Cardiac fibroblast (primary cell): Measurements from ENCODE around the gene GPR183.

ENCODE experiments used
- DNase-seq, 2 donors: peaks; one replicate each; pipeline versions ENCODE4 v3.0.0 to v3.0.0-alpha.2; 2010; ENCODE audit warnings: low read depth in 2 of 2
- H3K4me3 ChIP-seq, 2 donors: replicated peaks in 1 of 2; 1 replicate in 1 of 2; 2 replicates in 1 of 2; pipeline ENCODE4 v1.5.1; 2011; ENCODE audit warnings: low read depth in 2 of 2, low read length in 2 of 2, mild to moderate bottlenecking in 2 of 2, moderate library complexity in 1 of 2
- CTCF ChIP-seq: IDR thresholded peaks from one replicate; pipeline ENCODE4 v1.5.1; 2011; ENCODE audit warnings: low read depth, mild to moderate bottlenecking, low read length, inconsistent platforms

The GPR183 gene

GRCh38 chr13:99303863-99304521, 3.2 kb downstream of the GPR183 start:
- DNase-seq: no peak
- H3K4me3 ChIP-seq: no peak overlapping the region
- no peak for TF ChIP-seq CTCF

GRCh38 chr13:99302637-99303505, 4.3 kb downstream of the GPR183 start:
- no peak for DNase-seq
- TF ChIP-seq CTCF: no peak
- no peak overlapping the region for H3K4me3 ChIP-seq

- no peak for DNase-seq
- TF ChIP-seq CTCF: no peak
- no peak overlapping the region for H3K4me3 ChIP-seq
Observed at GRCh38 chr13:99301913-99302636, 5.1 kb downstream of the GPR183 start.

GRCh38 chr13:99301056-99301838, 6.0 kb downstream of the GPR183 start:
- no peak for TF ChIP-seq CTCF
- DNase-seq: no peak
- H3K4me3 ChIP-seq: no peak overlapping the region

- DNase-seq: no peak
- TF ChIP-seq CTCF: no peak
- no peak overlapping the region for H3K4me3 ChIP-seq
Observed at GRCh38 chr13:99299920-99300341, 7.3 kb downstream of the GPR183 start.

GRCh38 chr13:99299256-99299919, 7.8 kb downstream of the GPR183 start:
- no peak for DNase-seq
- no peak overlapping the region for H3K4me3 ChIP-seq
- no peak for TF ChIP-seq CTCF
